Transverse colon (tissue), 4 donors: Measurements from ENCODE around the gene NPAS4. TPM values are rescaled to one million over a fixed set of nuclear protein-coding genes. Genes with fewer than 3 reads are reported as not detected.
"Not testable (repeated sequence)": the region's sequence is repeated elsewhere in the genome, so short reads cannot be mapped to it uniquely, and the experiment has no call there.

Experiments
- DNase-seq: peaks from one replicate; pipeline ENCODE4 v3.0.0-alpha.2; 2019
- H3K27ac ChIP-seq, 4 donors: fragments of 200-600 bp; sonication (generic); 2 replicates each; pipeline ENCODE4 v1.5.1; 2016 to 2018; ENCODE audit warnings: inconsistent platforms in 4 of 4
- H3K27me3 ChIP-seq: fragments of 200-600 bp; sonication (generic); 2 replicates; pipeline ENCODE4 v1.5.1; 2017; ENCODE audit warnings: inconsistent platforms
- H3K36me3 ChIP-seq, 4 donors: fragments of 200-600 bp; sonication (generic); 2 replicates each; pipeline ENCODE4 v1.5.1; 2017 to 2019; ENCODE audit warnings: inconsistent platforms in 4 of 4
- H3K4me1 ChIP-seq, 4 donors: fragments of 200-600 bp; sonication (generic); 2 replicates each; pipeline ENCODE4 v1.5.1; 2017 to 2020; ENCODE audit warnings: inconsistent platforms in 4 of 4
- H3K4me3 ChIP-seq, 4 donors: fragments of 200-600 bp; sonication (generic); 1 replicate in 1 of 4; 2 replicates in 3 of 4; pipeline versions ENCODE4 v1.5.1 to v1.6.1; 2017 to 2019; ENCODE audit warnings: inconsistent platforms in 4 of 4
- H3K9me3 ChIP-seq, 2 donors: fragments of 200-600 bp; sonication (generic); 2 replicates each; pipeline ENCODE4 v1.5.1; 2017 to 2019; ENCODE audit warnings: inconsistent platforms in 2 of 2
- CTCF ChIP-seq, 5 experiments: fragments of 200-600 bp in 3 of 5; fragments of 450-650 bp in 2 of 5; sonication (generic) in 3 of 5; IDR thresholded peaks; 1 replicate in 2 of 5; 2 replicates in 3 of 5; pipeline ENCODE4 v1.5.1; 2016 to 2017; ENCODE audit warnings: antibody characterized with exemption in 5 of 5, inconsistent platforms in 3 of 5, mild to moderate bottlenecking in 2 of 5, moderate library complexity in 1 of 5
- EP300 ChIP-seq: sonication (generic); formaldehyde crosslinking; IDR thresholded peaks from one replicate; pipeline ENCODE4 v1.6.1; 2017; ENCODE audit warnings: antibody characterized with exemption, low read depth
- POLR2A ChIP-seq: fragments of 450-650 bp; IDR thresholded peaks from one replicate; pipeline ENCODE4 v1.6.1; 2016; ENCODE audit warnings: antibody characterized with exemption, mild to moderate bottlenecking, moderate library complexity
- POLR2AphosphoS5 ChIP-seq, 3 donors: sonication (generic); formaldehyde crosslinking; IDR thresholded peaks; one replicate each; pipeline ENCODE4 v1.6.1; 2016; ENCODE audit warnings: antibody characterized with exemption in 3 of 3
- WGBS, 2 donors: methylation state at CpG; one replicate each; pipeline ENCODE4 v1.1.5; 2018; ENCODE audit warnings: low coverage in 1 of 2; 5-methylcytosine and 5-hydroxymethylcytosine counted together
- in situ Hi-C, 4 donors: fragments of 200-750 bp; cut with MboI; loops; one replicate each; pipeline versions ENCODE4 v1.15.0 to v1.15.1; 2017; ENCODE audit warnings: low sequenced_read_pairs in 3 of 4, low pct_ligation_motif_present in 1 of 4, low pct_unique_long_range_greater_than_20kb in 1 of 4
- intact Hi-C: fragments of 100-400 bp; cut with DNase I; formaldehyde crosslinking; loops from one replicate; pipeline ENCODE4 v1.15.1; 2023; ENCODE audit warnings: low total_unique reads
- total RNA-seq, 4 donors: library from RNA; depleted of rRNA; stranded (reverse); fragments of >200 nt; gene quantifications; one replicate each; pipeline ENCODE4 v1.1.0, GENCODE V29; 2016

The NPAS4 gene
- total RNA-seq, 4 donors from 2014 or later: 0.16 TPM; not detected in 3

- TF ChIP-seq POLR2A (no peak), POLR2AphosphoS5 (IDR thresholded peaks at IDR 0.05) (no peak), EP300 (no peak), CTCF (IDR thresholded peaks at IDR 0.05) (no peak)
- Histone ChIP-seq H3K27ac (no peak overlapping the region), H3K36me3 (no peaks in the 10 kb centered on the region), H3K4me1 (peaks cover 7 to 16% (median 11%) of the 10 kb centered on the region in 4 donors), H3K4me3 (no peak overlapping the region), H3K27me3 (no peaks in the 10 kb centered on the region), H3K9me3 (no peaks in the 10 kb centered on the region)
- 88 to 95% methylated on average over 3 of the region's 3 CpGs for WGBS, 2 donors
- intact Hi-C loops: no loop called here
- no peak for DNase-seq
- in situ Hi-C loops: no loop called here
Observed at GRCh38 chr11:66462911-66463310, 42.1 kb downstream of the NPAS4 start.

DNA sequence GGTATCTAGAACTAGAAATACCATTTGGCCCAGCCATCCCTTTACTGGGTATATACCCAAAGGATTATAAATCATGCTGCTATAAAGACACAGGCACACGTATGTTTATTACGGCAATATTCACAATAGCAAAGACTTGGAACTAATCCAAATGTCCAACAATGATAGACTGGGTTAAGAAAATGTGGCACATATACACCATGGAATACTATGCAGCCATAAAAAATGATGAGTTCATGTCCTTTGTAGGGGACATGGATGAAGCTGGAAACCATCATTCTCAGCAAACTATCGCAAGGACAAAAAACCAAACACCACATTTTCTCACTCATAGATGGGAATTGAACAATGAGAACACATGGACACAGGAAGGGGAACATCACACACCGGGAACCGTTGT is 43.3 kb downstream of the NPAS4 start:
- WGBS, 2 donors: 70 to 77% methylated on average over 5 of the region's 5 CpGs
- not testable (repeated sequence) for H3K36me3 ChIP-seq, H3K27ac ChIP-seq

GRCh38 chr11:66464916-66465315 is 44.1 kb downstream of the NPAS4 start:
- intact Hi-C loops: no loop called here
- H3K4me1 ChIP-seq: peaks cover 9 to 20% (median 14%) of the 10 kb centered on the region in 4 donors
- no peaks in the 10 kb centered on the region for H3K9me3 ChIP-seq
- no peak for TF ChIP-seq CTCF (IDR thresholded peaks at IDR 0.05)
- no peak for TF ChIP-seq EP300
- no peak for TF ChIP-seq POLR2AphosphoS5 (IDR thresholded peaks at IDR 0.05)
- TF ChIP-seq POLR2A: no peak
- no peaks in the 10 kb centered on the region for H3K36me3 ChIP-seq
- in situ Hi-C loops: no loop called here
- H3K27ac ChIP-seq: no peak overlapping the region
- no peak overlapping the region for H3K4me3 ChIP-seq
- no peaks in the 10 kb centered on the region for H3K27me3 ChIP-seq
- no peak for DNase-seq
- WGBS, 2 donors: 100% methylated on average over 1 of the region's 1 CpG; no CpG with 5 or more reads in 1 of the 2 donors

More for the DNA sequence above, 43.3 kb downstream of the NPAS4 start:
- intact Hi-C loops, H3K4me3 ChIP-seq, H3K9me3 ChIP-seq, DNase-seq, H3K27me3 ChIP-seq, in situ Hi-C loops: not testable (repeated sequence)
- peaks cover 9 to 20% (median 14%) of the 10 kb centered on the region in 4 donors for H3K4me1 ChIP-seq

DNA sequence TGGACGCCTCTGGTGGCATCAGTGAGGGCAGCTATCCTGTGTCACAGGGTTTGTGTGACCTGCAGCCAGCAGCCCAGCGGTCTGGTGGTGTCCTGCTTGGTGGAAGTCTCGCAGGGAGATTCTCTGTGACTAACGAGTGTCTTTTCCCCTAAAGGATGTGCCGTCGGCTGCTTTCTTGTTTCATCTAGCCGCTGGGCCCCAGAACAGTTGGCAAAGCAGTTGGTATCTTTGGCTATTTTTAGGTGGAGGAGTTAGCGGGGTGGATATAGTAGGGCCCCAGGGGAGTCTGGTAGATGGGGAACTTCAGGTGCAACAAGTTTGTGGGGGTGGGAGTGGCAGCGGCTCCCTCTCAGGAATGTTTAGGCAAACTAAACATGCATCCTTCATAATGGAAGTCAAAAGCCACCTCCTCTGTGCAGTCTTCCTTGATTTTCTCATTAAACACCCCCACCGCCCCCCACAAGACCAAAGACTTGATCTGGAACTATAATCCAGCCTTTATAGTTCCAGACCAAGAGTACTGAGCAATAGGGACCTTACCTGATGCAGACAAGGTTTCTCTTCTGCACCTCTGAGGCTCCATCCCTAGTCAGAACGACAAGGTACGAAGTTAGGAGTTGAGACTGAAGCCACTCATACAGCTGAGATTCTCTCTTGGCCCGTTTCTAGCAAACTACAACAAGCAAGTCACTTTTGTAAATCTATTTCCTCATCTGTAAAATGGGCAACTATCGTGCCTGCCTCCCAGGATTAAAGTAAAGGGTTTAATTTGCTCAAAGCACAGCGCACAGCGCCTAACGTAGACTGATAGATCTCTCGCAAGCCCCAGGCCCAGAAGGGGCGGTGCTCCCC is 44.8 kb downstream of the NPAS4 start:
- no peak for DNase-seq
- no peaks in the 10 kb centered on the region for H3K9me3 ChIP-seq
- H3K27me3 ChIP-seq: no peaks in the 10 kb centered on the region
- intact Hi-C loops: no loop called here
- H3K4me1 ChIP-seq: peaks cover 9 to 20% (median 14%) of the 10 kb centered on the region in 4 donors
- TF ChIP-seq POLR2AphosphoS5 (IDR thresholded peaks at IDR 0.05) (no peak), EP300 (no peak), POLR2A (no peak), CTCF (IDR thresholded peaks at IDR 0.05) (no peak)
- peak overlapping the region in 3 of 4 donors; percentile 57 to 79 (median 69) for H3K4me3 ChIP-seq
- 54 to 63% methylated on average over 6 to 19 of the region's 19 CpGs for WGBS, 2 donors
- peak overlapping the region; percentile 76 to 80 (median 76) for H3K27ac ChIP-seq
- in situ Hi-C loops: no loop called here
- H3K36me3 ChIP-seq: no peaks in the 10 kb centered on the region
